Activated CD4-positive, alpha-beta T cell treated with anti-CD3 and anti-CD28 coated beads for 48 hours (primary cell): Measurements from ENCODE around the gene GON7.
"Not testable (repeated sequence)": the region's sequence is repeated elsewhere in the genome, so short reads cannot be mapped to it uniquely, and the experiment has no call there.

Experiments used
- DNase-seq: peaks from one replicate; pipeline ENCODE4 v3.0.0-alpha.2; 2020

The GON7 gene, protein sequence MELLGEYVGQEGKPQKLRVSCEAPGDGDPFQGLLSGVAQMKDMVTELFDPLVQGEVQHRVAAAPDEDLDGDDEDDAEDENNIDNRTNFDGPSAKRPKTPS

DNA sequence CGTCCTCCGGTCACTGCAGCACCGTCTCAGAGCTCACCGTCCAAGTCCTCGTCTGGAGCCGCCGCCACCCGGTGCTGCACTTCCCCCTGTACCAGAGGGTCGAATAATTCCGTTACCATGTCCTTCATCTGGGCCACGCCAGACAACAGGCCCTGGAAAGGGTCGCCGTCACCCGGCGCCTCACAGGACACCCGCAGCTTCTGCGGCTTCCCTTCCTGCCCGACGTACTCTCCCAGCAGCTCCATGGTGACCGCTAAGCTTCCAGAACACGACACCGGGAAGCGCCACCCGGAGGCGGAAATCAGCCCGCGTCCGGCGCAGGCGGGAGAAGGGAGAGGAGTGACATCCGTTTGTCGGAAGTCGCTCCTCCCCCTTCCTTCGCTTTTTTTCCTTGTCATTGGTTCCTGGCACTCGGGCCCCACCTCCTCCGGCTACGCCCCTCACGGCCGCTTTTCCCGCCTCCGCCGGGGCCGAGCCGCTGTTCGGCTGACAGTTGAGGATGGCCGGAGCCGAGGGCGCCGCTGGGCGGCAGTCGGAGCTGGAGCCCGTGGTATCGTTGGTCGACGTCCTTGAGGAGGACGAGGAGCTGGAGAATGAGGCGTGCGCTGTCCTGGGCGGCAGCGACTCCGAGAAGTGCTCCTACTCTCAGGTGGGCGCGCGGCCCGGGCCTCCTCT, at the start of gene GON7, which contains the start of gene UBR7:
TSS of gene GON7 (minus strand) at position 273 of the 675 bp plus-strand sequence. CDS start at position 245, 28 bp downstream.
TSS of gene UBR7 (plus strand) at position 464 of the 675 bp plus-strand sequence. CDS start at position 500, 36 bp downstream.
- DNase-seq = peak; percentile 93

DNA sequence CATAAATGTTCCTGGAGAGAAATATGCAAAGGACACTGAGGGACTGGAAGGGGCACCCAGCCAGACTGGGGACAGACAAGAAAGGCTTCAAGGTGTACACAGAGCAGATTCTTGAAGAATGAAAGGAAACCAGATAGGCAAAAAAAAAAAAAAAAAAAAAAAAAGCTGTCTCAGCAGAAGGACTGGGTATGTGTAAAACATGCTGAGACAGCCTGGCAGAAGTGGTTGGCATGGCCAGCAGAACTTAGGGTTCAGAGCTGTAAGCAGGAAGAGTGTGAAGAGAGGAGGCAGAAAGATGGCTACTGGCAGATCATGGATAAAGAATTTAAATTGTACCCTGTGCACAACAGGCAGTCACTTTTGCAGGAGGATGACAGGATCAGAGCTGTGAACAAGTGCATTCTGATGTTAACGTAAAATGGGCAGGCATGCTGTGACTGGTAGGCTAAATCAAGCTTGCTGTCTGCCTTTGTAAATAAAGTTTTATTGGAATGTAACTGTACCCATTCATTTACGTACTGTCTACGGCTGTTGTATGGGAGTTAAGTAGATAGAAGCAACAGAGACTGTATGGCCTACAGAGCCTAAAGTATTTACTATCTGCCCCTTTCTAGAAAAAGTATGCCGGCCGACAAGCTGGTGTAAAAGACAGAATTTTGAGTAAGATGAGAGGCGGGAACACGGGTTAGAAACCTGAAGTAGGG, 42.4 kb upstream of the GON7 start:
- no peak for DNase-seq

DNA sequence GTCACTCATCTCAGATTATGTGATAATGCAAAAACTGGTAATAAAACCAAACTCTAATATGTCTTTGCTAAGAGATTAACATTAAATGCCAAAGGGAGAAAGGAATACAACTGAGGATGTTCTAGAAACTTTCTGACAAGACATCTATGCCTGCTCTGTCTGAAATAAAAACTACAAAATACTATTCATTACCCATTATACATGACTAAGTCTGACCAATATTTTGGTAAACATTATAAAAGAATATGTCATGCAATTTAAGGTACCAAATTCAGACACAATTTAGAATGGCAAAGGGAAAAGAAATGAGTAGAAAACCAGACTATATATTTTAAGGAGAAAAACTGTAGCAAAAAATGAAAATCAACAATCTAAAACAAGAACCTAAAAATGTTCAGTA, 39.7 kb upstream of the GON7 start:
- no peak for DNase-seq

DNA sequence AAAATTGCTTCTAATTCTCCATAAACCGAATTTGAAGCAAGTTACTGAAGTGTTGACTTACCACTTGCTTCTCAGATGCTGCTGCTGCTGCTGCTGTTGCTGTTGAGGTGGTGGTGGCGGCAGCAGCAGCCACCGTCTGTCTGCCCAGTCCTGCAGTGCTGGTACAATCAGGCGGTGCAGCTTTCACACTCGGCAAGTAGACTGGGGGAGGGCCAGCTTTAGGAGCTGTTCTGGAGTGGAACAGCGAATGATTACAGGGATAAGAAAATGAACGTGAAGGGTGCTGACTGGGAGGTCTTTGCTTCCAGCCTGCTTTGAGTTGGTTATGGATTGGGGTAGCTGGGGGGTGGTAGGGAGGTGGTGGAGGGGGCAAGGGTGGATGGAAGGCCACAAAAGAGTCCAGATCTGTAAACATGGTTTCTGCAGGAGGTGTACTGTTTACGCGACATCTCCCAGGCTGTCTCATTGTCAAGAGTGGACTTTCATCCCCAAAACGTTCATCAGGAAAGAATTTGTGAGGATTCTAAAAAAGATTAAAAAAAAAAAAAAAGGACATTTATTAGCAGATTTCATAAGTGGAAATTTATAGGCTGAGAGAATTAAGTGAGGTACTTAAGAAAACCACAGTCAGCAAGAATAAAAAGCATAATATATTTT, 39.0 kb upstream of the GON7 start:
- no peak for DNase-seq

DNA sequence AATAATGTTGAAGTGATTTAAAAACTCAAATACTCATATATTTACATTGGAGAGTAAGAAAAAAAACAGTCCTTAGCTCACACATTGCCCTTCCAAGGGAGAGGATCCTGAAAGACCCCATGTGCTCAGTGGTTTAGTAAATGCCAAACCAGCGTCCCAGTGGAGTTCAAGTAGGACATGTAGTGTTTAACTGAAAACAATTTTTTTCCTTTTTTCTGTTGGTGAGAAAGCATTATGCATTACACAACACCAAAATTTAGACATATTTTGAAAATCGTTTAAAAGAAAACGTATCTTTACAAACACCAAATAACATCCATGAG, 33.8 kb upstream of the GON7 start:
- no peak for DNase-seq

DNA sequence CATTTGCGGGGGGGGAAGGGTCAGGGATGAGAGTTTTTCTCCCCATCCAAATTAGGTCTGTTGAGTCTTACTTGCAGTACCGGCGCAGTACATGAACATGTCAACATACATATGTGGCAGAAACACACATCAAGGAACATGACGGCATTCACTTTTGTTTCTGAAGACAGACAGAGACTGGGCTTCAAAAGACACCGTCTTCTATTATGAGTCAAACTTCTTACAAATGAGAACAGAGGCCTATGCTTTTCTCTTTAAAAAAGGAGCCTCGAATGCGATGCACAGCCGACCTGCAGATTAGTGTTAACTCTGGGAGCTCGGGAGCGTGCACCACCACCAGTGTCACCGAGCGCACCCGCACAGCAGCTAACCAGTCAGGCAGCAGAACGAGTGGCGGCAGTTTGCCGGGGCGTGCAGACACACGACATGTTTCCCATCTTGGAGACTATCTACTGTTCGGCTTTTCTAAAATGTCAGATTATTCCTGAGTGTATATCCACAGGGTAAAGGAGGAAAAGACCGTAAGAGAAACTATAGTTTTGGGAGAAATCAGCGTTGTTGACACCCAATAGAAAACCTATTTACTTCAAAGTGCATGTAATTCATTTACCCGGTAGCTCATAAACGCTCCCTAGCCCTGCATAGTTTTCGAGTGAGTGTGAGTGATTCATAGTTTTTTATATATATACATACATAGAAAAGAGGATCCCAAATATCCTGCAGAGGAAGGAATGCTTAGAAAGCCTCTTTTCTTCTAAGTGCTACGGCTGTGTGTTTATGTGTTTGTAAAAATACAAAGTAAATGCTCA, 33.2 kb upstream of the GON7 start:
- DNase-seq = no peak

DNA sequence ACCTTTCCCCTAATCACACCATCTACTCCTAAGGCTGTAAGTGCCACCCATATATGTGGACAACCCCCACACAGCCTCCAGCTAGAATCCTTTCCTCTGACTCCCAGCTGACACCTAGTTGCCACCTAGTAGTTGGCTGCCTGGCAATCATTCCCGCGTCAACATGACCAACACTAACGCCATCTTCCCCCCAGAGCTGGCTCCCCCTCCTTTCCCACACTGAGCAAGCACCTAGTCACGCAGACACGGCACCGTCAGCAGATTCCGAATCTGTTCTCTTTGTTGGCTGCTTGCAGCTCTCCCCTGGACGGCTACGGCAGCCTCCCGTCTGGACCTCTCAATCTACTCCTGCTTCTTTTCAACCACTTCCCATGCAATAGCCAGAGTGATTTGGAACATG, 27.9 kb upstream of the GON7 start:
- DNase-seq = no peak

DNA sequence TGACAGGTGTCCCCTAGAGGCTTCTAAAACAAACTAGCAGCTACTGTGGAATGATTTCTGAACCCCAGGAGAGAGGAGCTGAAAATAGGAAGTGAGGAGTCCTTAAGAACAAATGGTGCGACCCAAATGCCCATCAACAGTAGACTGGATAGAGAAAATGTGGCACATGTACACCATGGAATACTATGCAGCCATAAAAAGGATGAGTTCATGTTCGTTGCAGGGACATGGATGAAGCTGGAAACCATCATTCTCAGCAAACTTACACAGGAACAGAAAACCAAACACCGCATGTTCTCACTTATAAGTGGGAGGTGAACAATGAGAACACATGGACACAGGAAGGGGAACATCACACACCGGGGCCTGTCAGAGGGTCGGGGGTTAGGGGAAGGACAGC, 26.2 kb upstream of the GON7 start:
- not testable (repeated sequence) for DNase-seq

DNA sequence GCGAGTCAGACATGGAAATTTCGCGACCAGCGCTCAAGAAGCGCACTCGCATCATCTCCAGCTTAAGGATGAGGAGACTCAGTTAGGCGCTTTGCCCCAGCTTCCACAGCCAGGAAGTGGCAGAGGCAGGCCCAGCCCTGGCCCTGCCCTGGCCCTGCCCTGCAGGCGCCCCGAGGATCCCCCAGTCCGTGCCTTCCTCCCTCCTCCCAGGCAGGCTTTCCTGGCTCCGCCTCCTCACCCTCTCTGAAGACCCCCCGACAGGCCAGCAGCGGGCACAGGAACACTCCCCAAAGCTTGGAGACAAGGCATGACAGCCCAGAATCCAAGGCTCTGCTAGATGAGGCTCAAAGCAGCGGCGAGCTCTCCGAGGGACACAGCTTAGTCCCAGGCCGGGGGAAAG, 25.3 kb upstream of the GON7 start:
- DNase-seq = no peak

DNA sequence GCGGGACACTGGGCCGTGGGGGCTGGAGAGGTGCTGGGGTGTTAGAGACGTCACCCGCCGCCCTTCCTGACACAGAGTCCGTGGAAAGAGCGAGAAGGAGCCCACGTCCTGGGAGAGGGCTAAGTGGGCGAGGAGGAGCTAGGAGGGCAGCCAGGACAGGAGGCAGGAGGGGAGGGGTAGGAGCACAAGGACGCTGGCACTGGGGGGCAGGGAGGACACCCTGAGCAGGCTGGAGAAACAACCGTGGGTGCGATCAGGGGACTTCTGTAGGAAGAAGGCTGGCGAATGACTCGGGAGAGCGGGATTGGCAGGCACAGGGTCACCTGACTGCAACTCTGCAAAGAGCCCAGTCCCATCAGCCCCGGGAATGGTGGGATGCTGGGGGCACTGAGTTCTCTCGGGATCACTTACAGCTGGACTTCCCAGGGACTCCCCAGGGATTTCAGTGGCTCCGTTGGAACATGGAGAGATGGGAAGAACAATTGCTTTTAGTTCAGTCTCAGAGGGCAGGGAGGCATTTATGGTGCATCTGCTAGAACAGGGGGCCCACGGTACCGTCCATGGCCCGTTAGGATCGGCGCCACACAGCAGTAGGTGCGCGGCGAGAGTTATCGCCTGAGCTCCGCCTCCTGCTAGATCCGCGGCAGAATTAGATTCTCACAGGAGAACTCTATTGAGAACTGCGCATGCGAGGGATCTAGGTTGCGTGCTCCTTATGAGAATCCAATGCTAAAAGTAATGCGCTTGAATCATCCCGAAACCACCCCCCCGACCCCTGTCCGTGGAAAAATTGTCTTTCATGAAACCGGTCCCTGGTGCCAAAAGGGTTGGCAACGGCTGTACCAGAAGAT, 24.5 kb upstream of the GON7 start:
- DNase-seq = no peak

DNA sequence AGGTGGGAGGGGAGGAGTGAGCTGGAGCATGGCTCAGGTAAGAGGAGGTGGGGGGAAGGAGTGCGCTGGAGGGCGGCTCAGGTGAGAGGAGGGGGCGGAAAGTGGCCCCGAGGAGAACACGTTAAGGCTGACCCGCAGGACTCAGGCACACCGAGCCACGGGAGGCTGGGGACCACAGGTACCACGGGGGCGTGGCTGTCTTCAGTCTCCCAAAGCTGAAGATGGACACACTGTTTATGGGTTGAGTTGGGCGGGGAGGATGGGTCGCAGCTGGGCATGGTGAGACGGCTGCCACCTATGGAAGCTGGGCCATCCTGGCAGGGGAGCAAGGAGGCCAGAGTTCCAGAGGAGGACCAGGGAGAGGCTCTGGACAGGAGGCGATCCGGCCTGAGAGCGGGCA, 23.7 kb upstream of the GON7 start:
- no peak for DNase-seq

DNA sequence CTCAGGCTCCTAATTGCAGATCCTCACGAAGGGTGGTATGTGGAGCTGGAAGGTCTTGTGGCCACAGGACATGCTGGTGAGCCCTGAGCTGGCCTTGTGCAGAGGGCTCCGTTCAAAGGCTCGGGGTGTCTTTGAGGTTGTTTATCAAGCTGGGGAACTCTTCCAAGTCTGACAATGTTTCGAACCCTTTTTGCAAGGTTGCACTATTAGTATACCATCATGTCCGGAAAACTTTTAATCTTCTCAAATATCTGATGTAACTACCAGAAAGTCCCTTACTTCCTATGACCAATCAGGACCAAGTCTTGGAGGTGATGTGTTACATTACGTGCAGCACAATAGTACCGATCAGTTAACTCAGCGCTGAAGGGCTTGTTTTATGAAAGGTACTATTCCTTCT, 21.7 kb upstream of the GON7 start:
- no peak for DNase-seq

DNA sequence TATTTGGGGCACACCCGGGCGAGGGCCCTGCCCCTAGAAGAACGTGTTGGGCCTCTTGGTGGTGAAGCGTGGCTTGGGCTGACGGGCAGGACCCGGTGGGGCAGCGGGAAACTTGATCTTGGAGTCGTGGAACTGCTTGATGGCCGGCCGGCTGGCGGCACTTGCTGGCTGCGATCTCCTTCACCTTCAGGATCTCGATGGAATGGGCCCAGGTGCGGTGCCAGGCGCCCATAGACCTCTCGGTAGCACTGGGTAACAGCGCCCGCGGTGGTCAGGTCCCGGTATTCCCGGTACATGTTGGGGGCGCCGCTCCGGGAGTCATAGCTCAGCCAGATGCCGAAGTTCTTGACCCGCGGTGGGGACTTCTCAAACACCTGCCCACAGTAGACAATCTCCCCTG, 16.7 kb upstream of the GON7 start:
- no peak for DNase-seq

DNA sequence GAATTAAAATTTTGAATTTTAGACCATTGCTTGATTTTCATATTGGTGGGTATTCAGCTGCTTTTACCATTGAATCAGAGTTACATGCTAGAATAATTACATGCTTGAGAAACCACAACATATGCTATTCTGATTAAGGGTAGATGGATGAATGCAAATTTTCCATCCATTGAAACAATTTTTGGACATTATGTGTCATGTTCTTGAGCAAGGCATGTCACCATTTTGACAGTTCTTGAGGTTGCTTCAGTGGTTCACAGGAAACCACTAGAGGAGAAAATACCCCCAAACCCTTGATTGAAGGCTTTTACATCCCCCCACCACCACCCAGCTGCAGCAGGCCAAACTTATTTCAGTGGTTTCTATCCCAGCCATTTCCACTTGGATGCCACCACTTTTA, 13.6 kb upstream of the GON7 start:
- no peak for DNase-seq

DNA sequence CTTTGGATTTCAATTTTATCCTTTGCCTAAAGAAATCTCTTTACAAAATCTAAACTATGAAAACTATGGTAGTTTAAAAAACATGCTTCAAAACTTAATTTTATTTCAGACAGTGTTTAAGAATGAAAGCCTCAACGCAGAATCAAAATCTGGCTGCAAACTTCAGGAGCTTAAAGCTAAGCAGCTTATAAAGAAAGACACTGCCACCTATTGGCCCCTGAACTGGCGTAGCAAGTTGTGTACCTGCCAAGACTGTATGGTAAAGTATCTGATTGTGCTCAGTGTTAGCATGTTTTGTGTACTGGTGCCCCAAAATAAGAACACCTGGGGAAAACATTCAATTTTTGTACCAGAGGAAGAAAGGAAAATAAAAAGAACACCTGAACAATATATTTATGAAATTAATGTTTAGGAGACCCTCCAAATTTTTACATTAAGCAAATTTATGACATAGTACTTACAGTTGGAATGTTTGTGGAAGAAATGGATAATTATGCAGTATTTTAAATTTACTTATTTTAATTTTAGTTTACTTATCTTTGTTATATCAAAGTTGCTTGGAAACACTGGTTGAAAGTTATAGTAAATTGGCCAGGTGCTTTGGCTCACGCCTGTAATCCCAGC, 12.3 kb upstream of the GON7 start:
- DNase-seq = peak; percentile 50

DNA sequence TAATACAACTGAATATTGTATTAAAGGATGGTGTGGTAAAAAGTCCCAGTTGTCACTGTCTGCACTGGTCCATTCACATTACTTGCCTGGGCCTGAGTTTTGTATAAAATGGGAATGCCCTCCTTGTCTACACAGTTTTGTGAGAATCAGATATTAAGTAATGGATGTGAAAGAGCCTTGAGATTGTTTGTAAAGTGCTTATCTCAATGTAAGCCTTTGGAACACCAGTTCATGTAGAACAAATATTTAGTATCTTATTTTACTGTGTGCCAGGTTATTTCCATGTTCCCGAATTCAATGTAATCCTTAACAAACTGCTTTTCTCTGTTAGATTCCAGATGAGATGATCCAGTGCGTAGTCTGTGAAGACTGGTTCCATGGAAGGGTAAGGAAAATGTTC, 7.7 kb upstream of the GON7 start:
- no peak for DNase-seq

DNA sequence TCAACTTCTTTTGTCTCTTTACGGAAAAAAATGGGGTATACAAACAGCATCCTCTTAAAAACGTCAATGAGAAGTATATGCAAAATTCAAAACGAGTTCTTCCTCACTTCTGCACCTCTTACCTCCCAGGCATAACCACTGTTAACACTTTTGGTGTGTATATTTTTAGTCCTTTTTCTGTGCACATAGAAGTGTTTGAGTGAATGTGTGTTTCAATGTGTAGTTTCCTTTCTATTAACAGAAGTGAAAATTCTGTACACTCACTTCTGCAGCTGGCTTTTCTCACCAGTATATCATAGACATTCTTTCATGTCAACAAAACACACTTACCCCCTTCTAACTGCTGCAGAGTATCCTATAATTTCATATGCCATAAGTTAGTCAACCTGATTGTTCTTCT, 5.6 kb upstream of the GON7 start:
- DNase-seq = no peak

DNA sequence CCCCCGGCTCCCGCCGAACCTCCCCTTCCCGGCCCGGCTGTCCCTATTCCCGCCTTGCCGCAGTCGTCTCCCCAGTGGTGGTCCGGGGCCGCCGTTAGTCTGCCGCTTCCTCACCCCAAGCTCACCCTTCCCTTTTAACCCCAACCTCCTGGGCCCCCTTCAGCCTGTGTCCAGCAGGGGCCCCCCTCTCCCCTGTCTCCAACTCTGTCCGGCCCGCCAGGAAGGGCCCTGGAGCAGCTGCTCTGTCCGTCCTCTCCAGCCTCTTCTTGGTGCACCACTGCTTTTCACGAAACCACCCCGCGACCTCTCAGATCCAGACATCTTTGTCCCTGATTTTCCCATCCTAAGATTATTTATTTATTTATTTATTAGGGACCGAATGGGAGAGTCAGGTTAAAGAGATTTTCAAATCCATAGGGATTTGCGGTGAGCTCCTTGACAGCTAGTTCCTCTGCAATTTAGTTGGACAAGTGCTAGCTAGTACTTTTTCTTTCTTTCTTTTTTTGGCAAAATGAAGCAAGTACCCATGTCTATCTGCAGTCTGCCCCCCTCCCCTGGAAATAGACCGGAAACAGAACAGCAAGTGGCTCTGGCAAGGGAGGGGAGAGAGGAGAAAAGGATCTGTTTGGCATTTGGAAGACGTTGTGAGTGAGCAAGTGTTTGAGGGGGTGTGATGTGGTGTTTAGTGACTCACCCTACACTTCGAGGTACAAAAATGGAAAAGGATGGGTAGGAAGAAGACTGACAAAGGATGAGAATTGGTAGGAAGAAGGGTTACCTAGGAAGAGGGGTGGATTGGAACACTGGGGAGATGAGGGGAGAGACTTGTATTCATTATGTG, 823 bp upstream of the GON7 start:
- peak; percentile 39 for DNase-seq

DNA sequence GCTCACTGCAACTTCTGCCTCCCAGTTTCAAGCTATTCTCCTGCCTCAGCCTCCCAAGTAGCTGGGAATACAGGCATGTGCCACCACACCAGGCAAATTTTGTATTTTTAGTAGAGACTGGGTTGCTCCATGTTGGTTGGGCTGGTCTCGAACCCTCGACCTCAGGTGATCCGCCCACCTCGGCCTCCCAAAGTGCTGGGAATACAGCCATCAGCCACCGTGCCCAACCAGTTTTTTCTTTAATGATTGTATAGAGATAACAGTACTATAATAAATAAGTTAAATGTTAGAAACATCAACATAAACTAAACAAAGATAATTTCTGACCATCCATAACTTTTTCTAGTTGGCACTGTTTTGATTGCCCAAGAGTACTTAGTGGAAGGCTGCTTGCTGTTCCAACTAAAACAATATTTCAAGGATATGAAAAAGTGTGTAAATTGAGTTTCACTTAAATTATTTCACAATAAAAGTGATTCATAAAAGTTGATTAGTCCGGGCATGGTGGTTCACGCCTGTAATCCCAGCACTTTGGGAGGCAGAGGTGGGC, 5.6 kb downstream of the GON7 start:
- no peak for DNase-seq

DNA sequence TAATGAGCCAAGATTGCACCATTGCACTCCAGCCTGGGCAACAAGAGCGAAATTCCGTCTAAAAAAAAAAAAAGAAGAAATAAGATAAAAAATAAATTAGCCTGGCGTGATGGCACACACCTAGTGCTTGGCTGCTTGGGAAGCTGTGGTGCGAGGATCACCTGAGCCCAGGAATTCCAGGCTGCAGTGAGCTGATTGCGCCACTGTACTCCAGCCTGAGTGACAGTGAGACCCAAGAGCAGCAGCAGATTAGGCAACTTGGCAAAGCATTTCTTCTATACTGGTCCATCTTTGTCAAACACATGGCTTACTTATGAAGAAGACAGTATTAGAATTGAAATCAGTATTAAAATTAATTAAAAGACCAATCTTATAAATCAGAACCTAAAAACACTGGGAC, 6.3 kb downstream of the GON7 start:
- no peak for DNase-seq

DNA sequence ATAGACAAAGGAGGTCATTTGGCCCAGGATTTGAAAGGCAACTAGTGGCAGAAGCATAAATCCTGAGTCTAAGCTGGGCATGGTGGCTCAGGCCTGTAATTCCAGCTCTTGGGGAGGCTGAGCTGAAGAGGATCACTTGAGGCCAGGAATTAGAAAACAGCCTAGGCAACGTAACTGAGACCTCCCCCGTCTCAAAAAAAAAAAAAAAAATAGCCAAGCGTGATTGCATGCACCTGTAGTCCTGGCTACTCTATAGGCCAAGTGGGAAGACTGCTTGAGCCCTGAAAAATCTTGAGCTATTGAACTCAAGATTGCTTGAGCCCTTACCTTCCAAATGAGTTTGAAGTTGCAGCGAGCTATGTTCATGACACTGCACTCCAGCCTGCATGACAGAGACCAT, 7.8 kb downstream of the GON7 start:
- DNase-seq = no peak
